Activated T-cell treated with anti-CD3 and anti-CD28 coated beads, Interleukin-2, amount 50 U/mL, for 72 hours (primary cell): ENCODE results near the gene FHIT. TPM values are rescaled to one million over a fixed set of nuclear protein-coding genes. Genes with fewer than 3 reads are reported as not detected.

Experiments
- ATAC-seq, 2 donors: fragments of 150-1000 bp; cut with Tn5 transposase; replicated peaks in 1 of 2; 2 replicates each; pipeline ENCODE4 v1.10.0; 2021; ENCODE audit warnings: moderate library complexity in 2 of 2, mild to moderate bottlenecking in 1 of 2
- DNase-seq, 2 donors: peaks; one replicate each; pipeline ENCODE4 v3.0.0; 2021 to 2022; ENCODE audit warnings: mixed read lengths in 1 of 2
- H3K27ac Mint-ChIP-seq: one replicate; pipeline ENCODE4 v1.8.0; 2022; ENCODE audit warnings: mild to moderate bottlenecking, moderate library complexity, mixed read lengths
- H3K27me3 Mint-ChIP-seq: one replicate; pipeline ENCODE4 v1.8.0; 2022; ENCODE audit warnings: low read depth, mixed read lengths
- H3K36me3 Mint-ChIP-seq, 2 donors: one replicate each; pipeline ENCODE4 v1.8.0; 2022; ENCODE audit warnings: mixed read lengths in 2 of 2, mild to moderate bottlenecking in 1 of 2; ENCODE audit not compliant: insufficient read depth in 2 of 2
- H3K4me1 Mint-ChIP-seq: one replicate; pipeline ENCODE4 v1.8.0; 2022; ENCODE audit warnings: low read depth, mixed read lengths
- H3K4me3 Mint-ChIP-seq, 2 donors: one replicate each; pipeline ENCODE4 v1.8.0; 2022; ENCODE audit warnings: mild to moderate bottlenecking in 2 of 2, mixed read lengths in 2 of 2, moderate library complexity in 2 of 2
- H3K9me3 Mint-ChIP-seq, 2 donors: one replicate each; pipeline ENCODE4 v1.8.0; 2022; ENCODE audit warnings: mixed read lengths in 2 of 2
- total RNA-seq, 2 donors: library from RNA; stranded (reverse); gene quantifications; one replicate each; pipeline ENCODE4 v1.2.3, GENCODE V29; 2022

Gene FHIT
- total RNA-seq, 2 donors from 2014 or later, result 48.2 to 54.9 TPM

GRCh38 chr3:59777667-59778077 is 1473.6 kb downstream of the FHIT start:
- Mint-ChIP-seq H3K4me3 (no peak overlapping the region), H3K9me3 (peaks cover 0 to 6% of the 10 kb centered on the region in 2 donors), H3K4me1 (peaks cover 32% of the 10 kb centered on the region), H3K36me3 (peaks cover 0 to 3% of the 10 kb centered on the region in 2 donors), H3K27ac (no peak overlapping the region), H3K27me3 (peaks cover 13% of the 10 kb centered on the region)
- ATAC-seq (peak; percentile 55 to 56), DNase-seq (no peak)

- H3K4me3 Mint-ChIP-seq, result no peak overlapping the region
- H3K27ac Mint-ChIP-seq, result no peak overlapping the region
- H3K9me3 Mint-ChIP-seq, result peaks cover 0 to 6% of the 10 kb centered on the region in 2 donors
- peaks cover 0 to 3% of the 10 kb centered on the region in 2 donors for H3K36me3 Mint-ChIP-seq
- DNase-seq, result no peak
- peaks cover 13% of the 10 kb centered on the region for H3K27me3 Mint-ChIP-seq
- ATAC-seq, result no peak
- peaks cover 38% of the 10 kb centered on the region for H3K4me1 Mint-ChIP-seq
Measured at GRCh38 chr3:59777066-59777465, 1474.2 kb downstream of the FHIT start.

- Mint-ChIP-seq H3K27ac (no peak overlapping the region), H3K4me1 (peaks cover 43% of the 10 kb centered on the region), H3K36me3 (peaks cover 0 to 3% of the 10 kb centered on the region in 2 donors), H3K4me3 (no peak overlapping the region), H3K27me3 (peaks cover 16% of the 10 kb centered on the region), H3K9me3 (peaks cover 0 to 6% of the 10 kb centered on the region in 2 donors)
- DNase-seq (no peak), ATAC-seq (no peak)
Measured at GRCh38 chr3:59775761-59776325, 1475.4 kb downstream of the FHIT start.

- H3K4me1 Mint-ChIP-seq, result peaks cover 43% of the 10 kb centered on the region
- no peak overlapping the region for H3K27ac Mint-ChIP-seq
- no peak overlapping the region for H3K4me3 Mint-ChIP-seq
- no peak for ATAC-seq
- H3K27me3 Mint-ChIP-seq, result peaks cover 17% of the 10 kb centered on the region
- peaks cover 0 to 3% of the 10 kb centered on the region in 2 donors for H3K9me3 Mint-ChIP-seq
- peaks cover 0 to 2% of the 10 kb centered on the region in 2 donors for H3K36me3 Mint-ChIP-seq
- no peak for DNase-seq
Measured at GRCh38 chr3:59775106-59775505, 1476.1 kb downstream of the FHIT start.

- Mint-ChIP-seq H3K27ac (no peak overlapping the region), H3K36me3 (no peaks in the 10 kb centered on the region), H3K27me3 (peaks cover 17% of the 10 kb centered on the region), H3K4me3 (no peak overlapping the region), H3K4me1 (peaks cover 43% of the 10 kb centered on the region), H3K9me3 (peaks cover 0 to 2% of the 10 kb centered on the region in 2 donors)
- DNase-seq (no peak), ATAC-seq (no peak)
Measured at GRCh38 chr3:59774634-59775033, 1476.6 kb downstream of the FHIT start.

GRCh38 chr3:59774000-59774399 is 1477.3 kb downstream of the FHIT start:
- peaks cover 43% of the 10 kb centered on the region for H3K4me1 Mint-ChIP-seq
- H3K27me3 Mint-ChIP-seq, result peaks cover 17% of the 10 kb centered on the region

GRCh38 chr3:59772416-59773408 is 1478.5 kb downstream of the FHIT start:
- peak overlapping the region; percentile 43 to 62 for H3K4me3 Mint-ChIP-seq
- H3K36me3 Mint-ChIP-seq, result no peaks in the 10 kb centered on the region
- H3K4me1 Mint-ChIP-seq, result peaks cover 35% of the 10 kb centered on the region
- H3K9me3 Mint-ChIP-seq, result no peaks in the 10 kb centered on the region
- peak; percentile 41 to 59 for DNase-seq
- H3K27me3 Mint-ChIP-seq, result peaks cover 17% of the 10 kb centered on the region
- peak overlapping the region; percentile 67 for H3K27ac Mint-ChIP-seq
- peak; percentile 76 to 86 for ATAC-seq

More at GRCh38 chr3:59774000-59774399, 1477.3 kb downstream of the FHIT start:
- H3K36me3 Mint-ChIP-seq, result no peaks in the 10 kb centered on the region
- H3K27ac Mint-ChIP-seq, result no peak overlapping the region
- ATAC-seq (no peak), DNase-seq (no peak)
- no peaks in the 10 kb centered on the region for H3K9me3 Mint-ChIP-seq
- no peak overlapping the region for H3K4me3 Mint-ChIP-seq

- no peaks in the 10 kb centered on the region for H3K36me3 Mint-ChIP-seq
- ATAC-seq, result peak; percentile 54 to 55
- no peaks in the 10 kb centered on the region for H3K9me3 Mint-ChIP-seq
- peak in 1 of 2 donors; percentile 11 for DNase-seq
- H3K4me3 Mint-ChIP-seq, result peak overlapping the region in 1 of 2 donors; percentile 43
- H3K27me3 Mint-ChIP-seq, result peaks cover 17% of the 10 kb centered on the region
- H3K27ac Mint-ChIP-seq, result no peak overlapping the region
- peaks cover 29% of the 10 kb centered on the region for H3K4me1 Mint-ChIP-seq
Measured at GRCh38 chr3:59771768-59772181, 1479.5 kb downstream of the FHIT start.

- Mint-ChIP-seq H3K4me1 (peaks cover 25% of the 10 kb centered on the region), H3K27me3 (peaks cover 13% of the 10 kb centered on the region), H3K4me3 (no peak overlapping the region), H3K27ac (no peak overlapping the region), H3K9me3 (no peaks in the 10 kb centered on the region), H3K36me3 (no peaks in the 10 kb centered on the region)
- DNase-seq, result no peak
- no peak for ATAC-seq
Measured at GRCh38 chr3:59769127-59769750, 1482.0 kb downstream of the FHIT start.

GRCh38 chr3:59766200-59766872 is 1484.9 kb downstream of the FHIT start:
- peaks cover 10% of the 10 kb centered on the region for H3K27me3 Mint-ChIP-seq
- no peak overlapping the region for H3K27ac Mint-ChIP-seq
- ATAC-seq (no peak), DNase-seq (no peak)
- no peak overlapping the region for H3K4me3 Mint-ChIP-seq
- no peaks in the 10 kb centered on the region for H3K36me3 Mint-ChIP-seq
- no peaks in the 10 kb centered on the region for H3K4me1 Mint-ChIP-seq
- H3K9me3 Mint-ChIP-seq, result no peaks in the 10 kb centered on the region

- H3K27ac Mint-ChIP-seq, result no peak overlapping the region
- ATAC-seq, result no peak
- DNase-seq, result no peak
- H3K9me3 Mint-ChIP-seq, result no peaks in the 10 kb centered on the region
- H3K4me3 Mint-ChIP-seq, result no peak overlapping the region
- peaks cover 5% of the 10 kb centered on the region for H3K27me3 Mint-ChIP-seq
- H3K4me1 Mint-ChIP-seq, result peaks cover 11% of the 10 kb centered on the region
- no peaks in the 10 kb centered on the region for H3K36me3 Mint-ChIP-seq
Measured at GRCh38 chr3:59764171-59764570, 1487.1 kb downstream of the FHIT start.

GRCh38 chr3:59762941-59763340 is 1488.3 kb downstream of the FHIT start:
- Mint-ChIP-seq H3K27me3 (peaks cover 5% of the 10 kb centered on the region), H3K4me1 (peaks cover 23% of the 10 kb centered on the region), H3K4me3 (peak overlapping the region in 1 of 2 donors; percentile 44), H3K9me3 (no peaks in the 10 kb centered on the region), H3K27ac (no peak overlapping the region), H3K36me3 (no peaks in the 10 kb centered on the region)
- ATAC-seq (no peak), DNase-seq (no peak)
